NOMO-1 treated with DMSO at 0.1 percent for 48 hours (cell line): ENCODE data around the gene TAOK3.

Source experiments
- DNase-seq: peaks from one replicate; lab custom pipeline; 2025; ENCODE audit not compliant: unreplicated experiment; lab: John Stamatoyannopoulos, UW

The TAOK3 gene

GRCh38 chr12:118220702-118221101 is 152.0 kb downstream of the TAOK3 start:
- no peak for DNase-seq

GRCh38 chr12:118219772-118220171 is 152.9 kb downstream of the TAOK3 start:
- DNase-seq = no peak

GRCh38 chr12:118219106-118219505 is 153.6 kb downstream of the TAOK3 start:
- DNase-seq = no peak

- DNase-seq = no peak
Measured at GRCh38 chr12:118213452-118213851, 159.3 kb downstream of the TAOK3 start.

- DNase-seq = no peak
Measured at GRCh38 chr12:118212606-118213005, 160.1 kb downstream of the TAOK3 start.

GRCh38 chr12:118206107-118206412 is 166.6 kb downstream of the TAOK3 start:
- DNase-seq = peak; percentile 19

GRCh38 chr12:118193958-118194357 is 178.7 kb downstream of the TAOK3 start:
- no peak for DNase-seq

GRCh38 chr12:118193477-118193876 is 179.2 kb downstream of the TAOK3 start:
- DNase-seq = no peak

- no peak for DNase-seq
Measured at GRCh38 chr12:118190266-118190665, 182.4 kb downstream of the TAOK3 start.

GRCh38 chr12:118189741-118190191 is 182.9 kb downstream of the TAOK3 start:
- DNase-seq = no peak

GRCh38 chr12:118188690-118189371 is 183.9 kb downstream of the TAOK3 start:
- no peak for DNase-seq

- DNase-seq = no peak
Measured at GRCh38 chr12:118187751-118188435, 184.8 kb downstream of the TAOK3 start.

- no peak for DNase-seq
Measured at GRCh38 chr12:118185602-118186397, 186.9 kb downstream of the TAOK3 start.

- DNase-seq = no peak
Measured at GRCh38 chr12:118183711-118184110, 189.0 kb downstream of the TAOK3 start.

- no peak for DNase-seq
Measured at GRCh38 chr12:118183155-118183554, 189.6 kb downstream of the TAOK3 start.

- peak; percentile 91 for DNase-seq
Measured at GRCh38 chr12:118175823-118176447, 196.8 kb downstream of the TAOK3 start.

- no peak for DNase-seq
Measured at GRCh38 chr12:118166946-118167345, 205.8 kb downstream of the TAOK3 start.

- DNase-seq = peak; percentile 4
Measured at GRCh38 chr12:118164798-118165486, 207.8 kb downstream of the TAOK3 start.

GRCh38 chr12:118160536-118160935 is 212.2 kb downstream of the TAOK3 start:
- DNase-seq = no peak

GRCh38 chr12:118151755-118152154 is 221.0 kb downstream of the TAOK3 start:
- no peak for DNase-seq

GRCh38 chr12:118150625-118151024 is 222.1 kb downstream of the TAOK3 start:
- DNase-seq = no peak
